ENCODE results near the gene PNPLA7.
"Not testable (repeated sequence)": the region's sequence is repeated elsewhere in the genome, so short reads cannot be mapped to it uniquely, and the experiment has no call there.

DNA sequence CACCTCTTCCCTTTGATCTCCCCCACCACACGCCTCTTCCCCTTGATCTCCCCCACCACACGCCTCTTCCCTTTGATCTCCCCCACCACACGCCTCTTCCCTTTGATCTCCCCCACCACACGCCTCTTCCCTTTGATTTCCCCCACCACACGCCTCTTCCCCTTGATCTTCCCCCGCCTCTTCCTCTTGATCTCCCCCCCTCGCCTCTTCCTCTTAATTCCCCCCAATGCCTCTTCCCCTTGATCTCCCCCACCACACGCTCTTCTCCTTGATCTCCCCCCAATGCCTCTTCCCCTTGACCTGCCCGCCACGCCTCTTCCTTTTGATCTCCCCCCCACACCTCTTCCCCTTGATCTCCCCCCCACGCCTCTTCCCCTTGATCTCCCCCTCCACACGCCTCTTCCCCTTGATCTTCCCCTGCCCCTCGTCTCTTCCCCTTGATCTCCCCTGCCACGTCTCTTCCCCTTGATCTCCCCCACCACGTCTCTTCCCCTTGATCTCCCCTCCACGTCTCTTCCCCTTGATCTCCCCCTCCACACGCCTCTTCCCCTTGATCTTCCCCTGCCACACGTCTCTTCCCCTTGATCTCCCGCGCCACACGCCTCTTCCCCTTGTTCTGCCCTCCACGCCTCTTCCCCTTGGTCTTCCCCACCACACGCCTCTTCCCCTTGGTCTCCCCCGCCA is 99.5 kb downstream of the PNPLA7 start:
- TF ChIP-seq, protein P1, sequence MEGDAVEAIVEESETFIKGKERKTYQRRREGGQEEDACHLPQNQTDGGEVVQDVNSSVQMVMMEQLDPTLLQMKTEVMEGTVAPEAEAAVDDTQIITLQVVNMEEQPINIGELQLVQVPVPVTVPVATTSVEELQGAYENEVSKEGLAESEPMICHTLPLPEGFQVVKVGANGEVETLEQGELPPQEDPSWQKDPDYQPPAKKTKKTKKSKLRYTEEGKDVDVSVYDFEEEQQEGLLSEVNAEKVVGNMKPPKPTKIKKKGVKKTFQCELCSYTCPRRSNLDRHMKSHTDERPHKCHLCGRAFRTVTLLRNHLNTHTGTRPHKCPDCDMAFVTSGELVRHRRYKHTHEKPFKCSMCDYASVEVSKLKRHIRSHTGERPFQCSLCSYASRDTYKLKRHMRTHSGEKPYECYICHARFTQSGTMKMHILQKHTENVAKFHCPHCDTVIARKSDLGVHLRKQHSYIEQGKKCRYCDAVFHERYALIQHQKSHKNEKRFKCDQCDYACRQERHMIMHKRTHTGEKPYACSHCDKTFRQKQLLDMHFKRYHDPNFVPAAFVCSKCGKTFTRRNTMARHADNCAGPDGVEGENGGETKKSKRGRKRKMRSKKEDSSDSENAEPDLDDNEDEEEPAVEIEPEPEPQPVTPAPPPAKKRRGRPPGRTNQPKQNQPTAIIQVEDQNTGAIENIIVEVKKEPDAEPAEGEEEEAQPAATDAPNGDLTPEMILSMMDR (IDR thresholded peaks at IDR 0.05), result not testable (repeated sequence)
- not testable (repeated sequence) for TF ChIP-seq POLR2A (IDR thresholded peaks at IDR 0.05)

Data from thyroid gland (tissue), 4 donors.